Activated effector memory CD4-positive, alpha-beta T cell treated with anti-CD3 and anti-CD28 coated beads, Interleukin-2, amount 50 U/mL, for 16 hours (primary cell): ENCODE results near the gene KCNMA1.

ENCODE experiments used
- DNase-seq: peaks from one replicate; pipeline ENCODE4 v3.0.0-alpha.2; 2020

The KCNMA1 gene

GRCh38 chr10:77474939-77475338 is 162.7 kb downstream of the KCNMA1 start:
- no peak for DNase-seq

DNA sequence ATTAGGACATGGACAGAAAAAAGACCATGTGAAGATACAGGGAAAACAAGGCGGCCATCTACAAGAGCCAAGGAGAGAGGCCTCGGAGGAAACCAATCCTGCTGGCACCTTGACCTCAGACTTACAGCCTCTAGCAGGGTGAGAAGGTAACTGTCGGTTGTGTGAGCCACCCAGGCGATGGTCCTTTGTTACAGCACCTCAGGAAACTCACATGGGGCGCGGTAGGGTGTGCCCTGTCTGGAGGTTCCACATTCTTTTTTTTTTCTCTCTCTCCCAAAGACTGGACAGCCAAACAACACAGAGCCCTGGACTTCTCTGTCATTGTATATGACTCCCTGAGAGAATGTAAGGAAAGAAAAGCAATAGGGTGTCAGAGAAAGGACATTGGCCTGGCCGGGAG is 163.2 kb downstream of the KCNMA1 start:
- no peak for DNase-seq

- DNase-seq = no peak
These were observed 165.5 kb downstream of the KCNMA1 start for GRCh38 chr10:77472146-77472545.

DNA sequence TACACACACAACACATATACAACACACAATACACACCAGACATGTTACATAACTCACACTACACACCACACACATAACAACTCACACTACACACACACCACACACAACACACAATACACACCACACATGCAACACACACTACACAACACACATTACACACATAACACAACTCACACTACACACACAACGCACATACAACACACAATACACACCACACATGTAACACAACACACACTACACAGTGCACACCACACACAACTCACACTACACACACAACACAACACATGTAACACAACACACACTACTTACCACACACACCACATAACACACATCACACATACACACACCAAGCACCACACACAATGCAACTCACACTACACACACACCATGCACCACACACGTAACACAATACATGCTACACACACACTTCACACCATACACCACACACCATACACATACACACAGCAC is 166.5 kb downstream of the KCNMA1 start:
- no peak for DNase-seq

- no peak for DNase-seq
These were observed 170.1 kb downstream of the KCNMA1 start for GRCh38 chr10:77467422-77467963.

DNA sequence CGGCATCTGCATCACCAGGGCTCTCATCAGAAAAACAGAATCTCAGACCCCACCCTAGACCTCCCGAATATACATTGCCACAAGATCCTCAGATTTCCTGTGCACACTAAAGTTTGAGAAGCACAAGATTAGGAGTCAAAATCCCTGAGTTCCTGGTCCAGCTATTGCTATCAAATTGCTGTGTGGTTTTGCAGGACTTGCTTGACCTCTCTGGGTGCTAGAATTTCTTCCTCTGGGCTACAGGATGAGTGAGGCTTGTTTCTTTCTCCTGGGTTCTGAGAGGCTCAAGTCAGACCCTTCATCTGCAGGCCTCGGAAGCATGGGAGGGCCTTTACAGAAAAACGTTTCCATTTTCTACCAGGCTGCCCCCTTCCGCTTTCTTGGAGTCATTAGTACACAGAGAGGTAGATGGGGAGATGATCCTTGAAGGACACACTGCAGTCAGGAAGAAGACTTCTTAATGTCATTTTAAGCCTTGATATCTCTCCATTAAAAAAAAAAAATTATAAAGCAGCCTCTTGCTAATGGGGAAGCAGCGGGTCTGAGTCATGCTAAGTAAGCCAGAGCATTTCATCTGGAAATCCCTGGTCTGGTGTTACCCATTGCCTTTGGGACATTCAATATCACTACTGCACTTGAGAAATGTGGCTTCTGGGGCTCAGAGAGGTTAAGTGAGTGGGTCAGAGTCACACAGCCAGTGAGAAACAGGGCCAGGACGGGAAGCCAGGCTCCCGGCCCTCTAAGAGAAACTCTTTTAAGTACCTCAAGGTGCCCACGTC is 173.5 kb downstream of the KCNMA1 start:
- DNase-seq = no peak

GRCh38 chr10:77463499-77463898 is 174.1 kb downstream of the KCNMA1 start:
- no peak for DNase-seq

DNA sequence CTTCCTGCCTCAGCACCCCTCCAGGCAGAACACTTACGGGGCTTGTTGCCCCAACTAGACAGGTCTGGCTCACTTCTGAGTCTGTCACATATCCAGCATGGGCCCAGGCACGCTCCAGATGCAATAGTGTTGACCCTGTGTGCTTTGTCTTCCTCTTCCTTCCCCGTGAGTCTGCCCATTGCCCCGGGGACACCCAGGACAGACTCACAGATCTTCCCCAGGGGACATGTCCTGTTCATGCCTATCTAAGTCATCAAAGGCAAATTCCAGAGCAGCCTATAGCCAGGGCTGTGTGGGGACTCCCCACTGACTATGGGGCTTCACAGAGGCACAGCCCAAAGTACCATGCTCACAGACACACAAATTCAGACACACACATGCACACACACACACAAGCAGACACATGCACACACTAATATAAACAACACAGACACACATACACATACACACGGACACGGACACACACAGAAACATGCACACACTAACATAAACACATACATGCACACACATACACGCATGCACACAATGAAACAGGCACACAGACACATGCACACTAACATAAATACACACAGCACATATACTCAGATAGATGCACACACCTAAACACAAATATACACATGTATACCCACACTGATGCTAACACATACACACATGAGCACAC is 175.8 kb downstream of the KCNMA1 start:
- no peak for DNase-seq

DNA sequence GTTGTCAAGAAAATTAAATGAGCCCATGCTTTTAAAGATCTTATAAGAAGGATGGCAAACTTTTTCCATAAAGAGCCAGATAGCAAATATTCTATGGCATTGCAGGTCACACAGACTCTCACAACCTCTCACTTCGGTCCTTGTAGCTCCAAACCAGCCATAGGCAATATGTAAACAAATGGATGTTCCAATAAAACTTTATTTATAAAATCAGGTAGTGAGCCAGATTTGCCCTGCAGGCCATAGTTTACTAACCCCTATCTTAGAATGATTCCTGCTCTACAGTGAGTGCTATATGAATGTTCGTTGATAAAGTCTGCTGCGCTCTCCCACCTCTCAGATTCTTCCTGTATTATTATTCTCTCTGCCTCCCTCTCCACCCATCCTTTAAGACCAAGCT is 177.7 kb downstream of the KCNMA1 start:
- DNase-seq = no peak

GRCh38 chr10:77458986-77459590 is 178.5 kb downstream of the KCNMA1 start:
- no peak for DNase-seq

GRCh38 chr10:77457721-77458120 is 179.9 kb downstream of the KCNMA1 start:
- no peak for DNase-seq

GRCh38 chr10:77457266-77457665 is 180.3 kb downstream of the KCNMA1 start:
- no peak for DNase-seq

GRCh38 chr10:77456414-77456813 is 181.2 kb downstream of the KCNMA1 start:
- DNase-seq = no peak

GRCh38 chr10:77455561-77455960 is 182.0 kb downstream of the KCNMA1 start:
- no peak for DNase-seq

DNA sequence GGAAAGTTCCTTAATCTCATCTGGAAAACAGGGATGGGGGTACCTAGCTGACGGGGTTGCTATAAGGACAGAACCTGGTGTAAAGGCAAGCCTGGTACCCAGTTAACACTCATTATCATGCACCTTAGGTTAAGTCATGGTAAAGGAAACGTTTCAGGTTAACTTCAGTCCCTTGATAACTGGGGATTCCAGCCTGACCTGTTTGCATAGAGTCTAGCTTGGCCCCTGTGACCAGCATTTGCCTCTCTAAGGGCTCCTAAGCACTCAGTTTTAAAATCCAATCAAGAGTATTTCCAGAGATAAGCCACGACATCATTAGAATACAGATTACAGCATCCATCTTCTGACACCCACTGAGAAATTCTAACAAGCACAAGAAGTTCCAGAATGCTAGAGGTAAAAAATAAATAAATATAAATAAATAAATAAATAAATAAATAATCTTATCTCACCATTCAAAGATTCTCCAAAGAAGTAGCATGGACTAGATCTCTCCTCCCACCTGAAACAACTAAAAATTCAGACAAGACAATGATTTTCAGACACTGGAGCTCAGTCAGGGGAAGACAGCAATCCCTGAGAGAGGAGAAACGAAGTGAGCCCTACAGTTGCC is 184.6 kb downstream of the KCNMA1 start:
- no peak for DNase-seq

DNA sequence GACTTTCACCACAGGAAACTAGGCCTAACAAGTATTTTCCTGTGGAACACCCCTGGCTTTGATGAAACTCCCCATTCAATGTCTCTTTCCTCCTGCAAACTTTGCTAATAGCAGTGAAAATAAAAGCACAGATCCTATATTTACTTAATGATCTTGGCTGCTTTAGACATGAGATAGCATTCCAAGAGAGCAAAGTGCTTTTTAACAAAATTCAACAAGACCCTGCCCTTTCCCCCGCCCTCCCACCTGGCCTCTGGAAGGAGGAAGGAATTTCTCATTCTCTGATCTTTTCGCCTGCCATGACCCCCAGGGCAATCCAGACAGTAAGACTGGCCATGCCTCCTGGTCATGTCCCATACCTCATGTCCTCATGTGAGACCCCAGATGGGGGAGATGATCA is 185.7 kb downstream of the KCNMA1 start:
- no peak for DNase-seq

GRCh38 chr10:77448226-77448625 is 189.4 kb downstream of the KCNMA1 start:
- DNase-seq = no peak

DNA sequence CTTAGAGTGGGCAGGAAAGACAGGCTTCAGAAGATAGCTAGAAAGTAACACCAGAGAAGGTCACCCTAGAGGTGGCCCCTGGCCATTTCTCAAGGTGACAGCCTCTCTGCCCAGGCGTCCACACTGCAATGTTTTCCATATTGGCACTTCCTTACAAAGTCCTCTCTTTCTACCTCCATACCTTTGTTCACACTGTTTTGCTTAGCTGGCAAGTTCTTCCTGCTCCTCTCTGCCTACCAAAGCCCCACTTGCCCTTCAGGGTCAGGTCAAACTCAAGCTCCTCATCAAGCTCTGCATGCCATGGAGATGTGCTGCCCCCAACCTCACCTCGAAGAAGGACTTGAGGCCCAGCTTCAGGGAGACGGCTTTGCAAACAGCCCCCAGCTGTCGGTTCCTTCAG is 190.9 kb downstream of the KCNMA1 start:
- DNase-seq = no peak

DNA sequence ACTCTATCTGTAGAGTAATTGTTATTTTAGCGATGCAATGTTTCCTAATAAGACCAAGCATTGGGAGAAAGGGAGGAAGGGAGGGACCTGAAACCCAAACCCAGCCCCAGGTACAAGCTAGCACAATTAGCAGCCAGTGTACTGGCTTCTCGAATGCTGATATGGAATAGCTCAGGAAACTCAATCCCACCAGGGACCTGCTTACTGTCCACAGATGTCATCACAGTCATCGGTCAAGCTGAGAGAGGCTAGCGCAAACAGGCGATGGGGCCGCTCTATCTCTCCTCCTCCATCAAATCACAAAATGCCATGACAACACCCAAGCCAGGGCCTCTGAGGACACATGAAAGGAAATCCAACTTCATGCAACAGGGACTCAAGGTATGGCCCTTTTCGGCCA is 192.1 kb downstream of the KCNMA1 start:
- DNase-seq = no peak

GRCh38 chr10:77444041-77444440 is 193.6 kb downstream of the KCNMA1 start:
- no peak for DNase-seq

DNA sequence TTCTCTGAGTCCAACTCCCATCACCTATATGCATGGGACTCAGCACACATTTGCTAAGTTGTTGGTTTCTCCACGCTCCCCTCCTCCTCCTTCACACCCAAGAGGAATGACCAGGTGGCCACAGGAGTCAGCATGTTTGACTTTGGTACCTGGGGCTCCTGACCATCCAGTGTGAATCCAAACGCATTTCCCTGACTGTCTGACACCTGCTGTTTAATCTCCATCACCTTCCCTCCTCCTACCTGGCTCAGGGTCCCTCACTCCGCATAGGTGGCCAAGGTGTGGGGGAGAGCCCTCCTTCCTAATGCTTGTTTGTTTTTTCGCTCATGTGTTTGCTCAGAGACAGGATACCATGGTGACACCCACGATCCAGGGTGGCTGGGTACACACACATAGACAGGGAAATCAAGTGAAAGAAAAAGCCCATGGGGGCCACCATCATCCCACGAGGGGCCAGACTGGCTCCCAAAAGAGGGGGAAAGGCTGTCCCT is 194.9 kb downstream of the KCNMA1 start:
- DNase-seq = no peak

- no peak for DNase-seq
These were observed 196.0 kb downstream of the KCNMA1 start for GRCh38 chr10:77441353-77442166.
